Right forelimb (tissue), 1 donor: ENCODE data around the gene HERC5.

Experiments used
- DNase-seq: peaks from one replicate; pipeline ENCODE4 v3.0.0-alpha.2; 2018

HERC5 gene

GRCh38 chr4:88448889-88449288 lies 8.0 kb upstream of the HERC5 start:
- no peak for DNase-seq

GRCh38 chr4:88449290-88449689 lies 7.6 kb upstream of the HERC5 start:
- no peak for DNase-seq

DNA sequence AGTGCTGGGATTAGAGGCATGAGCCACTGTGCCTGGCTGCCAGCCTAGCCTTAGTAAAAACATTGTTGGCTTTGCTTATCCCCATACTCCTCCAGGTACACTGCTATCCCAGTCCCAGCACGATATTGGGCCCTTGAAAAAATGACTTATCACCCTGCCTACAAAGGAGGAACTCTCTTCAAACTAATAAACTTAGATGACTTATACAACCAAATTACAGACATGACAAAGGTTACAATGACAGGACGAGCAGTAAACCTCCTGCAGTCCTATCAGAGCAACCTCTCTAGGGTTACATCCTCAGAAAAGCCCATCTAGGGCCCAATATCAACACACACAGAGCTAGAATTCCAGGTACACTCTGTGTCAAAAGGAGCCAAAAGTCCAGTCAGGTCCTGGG lies 5.7 kb upstream of the HERC5 start:
- no peak for DNase-seq

DNA sequence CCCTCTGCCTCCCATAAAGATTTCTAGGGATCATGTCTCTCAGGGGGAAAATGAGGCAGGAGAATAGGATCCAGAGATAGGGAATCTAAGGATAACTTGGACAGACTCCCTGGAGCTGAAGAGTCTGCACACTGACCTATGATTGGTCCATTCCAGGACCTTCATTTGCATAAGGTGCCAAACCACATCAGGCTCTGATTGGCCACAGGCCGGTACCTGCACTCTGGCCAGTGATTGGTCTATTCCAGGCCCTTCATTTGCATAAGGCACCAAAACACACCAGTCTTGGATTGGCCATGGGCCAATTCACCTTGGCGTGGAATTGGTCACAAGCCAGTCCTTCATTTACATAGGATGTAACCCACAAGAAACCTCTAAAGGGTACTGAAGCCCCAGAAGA lies 4.0 kb upstream of the HERC5 start:
- DNase-seq: no peak

GRCh38 chr4:88457307-88458103 lies 586 bp downstream of the HERC5 start:
- peak; percentile 65 for DNase-seq

DNA sequence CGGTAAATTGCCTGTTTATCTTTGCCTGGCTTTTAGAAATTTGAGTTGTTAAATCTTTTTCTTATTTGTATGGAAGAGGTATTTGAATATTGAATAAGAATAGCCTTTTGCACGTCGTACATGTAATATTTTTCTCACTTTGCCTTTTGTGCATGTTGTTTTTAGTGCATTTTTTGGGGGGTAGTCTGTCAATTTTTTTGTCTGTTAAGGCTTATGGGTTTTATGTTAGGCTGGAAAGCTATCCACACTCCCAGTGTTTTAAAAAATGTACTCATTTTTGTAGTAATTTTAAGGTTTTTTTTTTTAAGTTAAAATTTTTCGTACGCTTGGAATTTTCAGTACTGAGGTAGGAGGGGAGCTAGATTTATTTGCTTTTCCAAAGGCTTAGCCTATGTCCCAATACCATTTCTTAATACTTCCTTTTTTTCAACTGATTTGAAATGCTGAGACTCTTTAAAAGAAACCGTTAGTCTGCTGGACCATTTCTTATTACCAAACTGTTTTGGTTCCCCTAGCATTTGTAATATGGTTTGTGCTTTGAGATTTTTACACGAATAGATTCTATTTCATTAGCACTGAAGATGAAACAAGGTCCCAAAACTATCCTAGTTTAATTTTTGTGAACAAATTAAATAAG lies 1.3 kb downstream of the HERC5 start:
- DNase-seq: no peak

GRCh38 chr4:88465653-88466192 lies 8.8 kb downstream of the HERC5 start:
- no peak for DNase-seq

- no peak for DNase-seq
These were observed 10.5 kb downstream of the HERC5 start for GRCh38 chr4:88467392-88467791.

GRCh38 chr4:88477229-88477860 lies 20.4 kb downstream of the HERC5 start:
- no peak for DNase-seq

DNA sequence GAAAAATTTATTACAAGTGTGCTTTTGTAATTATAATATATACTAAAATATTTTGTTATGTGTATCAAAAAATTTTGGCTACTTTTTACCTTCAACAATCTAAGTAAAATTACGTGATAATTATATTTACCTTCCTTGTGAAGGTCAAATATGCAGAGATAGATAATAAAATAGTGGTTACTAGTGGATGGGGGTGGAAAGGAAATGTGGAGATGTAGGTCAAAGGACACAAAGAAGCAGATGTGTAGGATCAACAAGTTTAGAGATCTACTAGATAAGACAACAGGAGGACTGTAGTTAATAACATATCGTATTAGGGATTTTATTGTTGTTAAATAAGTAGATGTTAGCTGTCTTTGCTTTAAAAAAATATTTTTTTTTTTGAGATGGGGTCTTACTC lies 21.3 kb downstream of the HERC5 start:
- DNase-seq: no peak

GRCh38 chr4:88481537-88481936 lies 24.6 kb downstream of the HERC5 start:
- no peak for DNase-seq

- no peak for DNase-seq
These were observed 32.3 kb downstream of the HERC5 start for GRCh38 chr4:88489100-88489761.

DNA sequence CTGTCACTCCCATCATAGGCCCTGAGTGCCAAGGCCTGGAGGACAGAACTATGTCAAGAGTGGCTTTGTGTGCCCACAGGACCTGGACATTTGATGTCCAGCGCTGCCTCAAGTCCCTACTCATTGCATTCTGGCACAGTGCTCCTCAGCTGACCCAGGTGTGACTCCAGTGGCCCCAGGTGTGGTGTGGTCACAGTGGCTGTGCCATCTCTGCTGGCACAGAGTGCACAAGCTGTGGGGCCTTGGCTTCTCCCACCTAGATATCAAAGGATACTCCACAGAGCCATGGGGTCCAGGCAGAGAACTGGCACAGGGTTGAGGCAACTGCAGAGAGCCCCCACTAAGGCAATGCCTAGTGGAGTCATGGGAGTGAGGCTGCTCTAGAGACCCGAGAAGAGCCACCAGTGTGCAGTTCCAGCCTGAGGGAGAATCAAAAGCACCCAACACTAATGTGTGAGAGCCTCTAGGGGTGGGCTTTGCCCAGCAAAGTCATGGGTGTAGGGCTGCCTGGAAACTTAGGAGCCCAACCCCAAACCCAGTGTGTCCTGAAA lies 41.0 kb downstream of the HERC5 start:
- no peak for DNase-seq

DNA sequence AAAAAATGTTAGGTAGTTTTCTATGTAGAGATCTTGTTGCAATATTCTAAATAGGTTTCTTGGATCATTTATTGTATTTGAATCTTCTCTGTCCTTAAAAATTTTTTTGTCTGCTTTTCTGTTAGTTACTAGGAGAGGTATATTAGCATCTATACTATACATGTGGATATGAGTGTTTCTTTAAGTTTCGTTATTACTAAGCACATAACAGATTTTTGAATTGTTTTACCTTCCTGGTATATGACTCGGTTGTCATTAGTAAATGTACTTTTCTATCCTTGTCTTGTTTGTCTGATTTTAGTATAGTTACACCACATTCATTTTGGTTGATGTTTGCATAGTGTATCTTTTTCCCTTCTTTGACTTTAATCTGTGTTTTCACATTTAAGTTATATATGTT lies 46.4 kb downstream of the HERC5 start:
- no peak for DNase-seq

GRCh38 chr4:88511236-88511635 lies 54.3 kb downstream of the HERC5 start:
- no peak for DNase-seq

DNA sequence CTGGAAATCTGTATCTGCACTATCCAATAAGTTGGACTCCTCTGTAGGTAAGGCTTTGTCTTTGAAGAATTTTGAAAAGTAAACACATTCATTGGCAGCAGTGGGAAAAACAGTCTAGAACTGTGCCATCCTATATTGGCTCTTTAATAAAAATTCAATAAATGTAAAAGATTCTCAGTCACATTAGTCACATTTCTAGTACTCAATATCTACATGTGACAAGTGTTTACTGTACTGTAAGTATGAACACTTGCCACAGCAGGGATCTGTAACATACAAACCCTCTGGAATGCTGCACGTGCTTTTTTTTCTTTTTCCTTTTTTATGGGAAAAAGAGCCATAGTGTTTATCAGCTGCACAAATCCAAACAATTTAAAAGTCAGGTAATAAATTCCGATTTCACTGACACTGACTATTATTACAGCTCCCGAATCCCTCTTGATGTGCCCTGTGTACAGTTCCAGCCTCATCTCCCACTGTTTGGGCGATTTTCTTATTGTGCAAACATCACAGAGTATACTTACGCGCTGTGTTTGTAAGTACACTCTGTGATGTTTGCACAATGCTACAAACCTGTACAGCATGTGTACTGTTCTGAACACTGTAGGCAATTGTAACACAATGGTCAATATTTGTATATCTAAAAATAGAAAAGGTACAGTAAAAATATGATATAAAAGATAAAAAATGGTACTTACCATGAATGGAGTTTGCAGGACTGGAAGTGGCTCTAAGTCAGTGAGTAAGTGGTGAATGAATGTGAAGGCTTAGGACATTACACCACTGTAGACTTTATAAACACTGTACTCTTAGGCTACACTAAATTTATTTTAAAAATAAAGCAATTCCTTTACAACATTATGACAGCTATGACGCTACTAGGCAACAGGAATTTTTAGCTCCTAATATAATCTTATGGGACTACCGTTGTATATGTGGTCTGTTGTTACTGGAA lies 57.9 kb downstream of the HERC5 start:
- DNase-seq: no peak

- DNase-seq: no peak
These were observed 59.8 kb downstream of the HERC5 start for GRCh38 chr4:88516746-88517145.

DNA sequence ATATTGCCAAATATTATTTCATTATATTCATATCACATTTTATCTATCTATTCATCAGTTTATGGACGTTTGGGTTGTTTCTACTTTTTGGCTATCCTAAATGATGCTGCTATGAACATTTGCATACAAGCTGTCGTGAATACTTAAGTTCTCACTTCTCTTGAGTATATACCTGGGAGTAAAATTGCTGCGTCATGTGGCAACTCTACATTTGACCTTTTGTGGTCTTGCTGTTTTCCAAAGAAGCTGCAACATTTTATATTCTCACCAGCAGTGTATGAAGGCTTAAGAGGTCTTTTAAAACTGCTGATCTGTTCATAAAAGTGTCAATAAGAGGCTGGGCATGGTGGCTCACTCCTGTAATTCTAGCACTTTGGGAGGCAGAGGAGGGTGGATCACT lies 60.9 kb downstream of the HERC5 start:
- DNase-seq: no peak

- no peak for DNase-seq
These were observed 62.0 kb downstream of the HERC5 start for GRCh38 chr4:88518911-88519310.

GRCh38 chr4:88522702-88523324 lies 65.9 kb downstream of the HERC5 start:
- DNase-seq: no peak
